K562 treated with DMSO at 1 percent for 24 hours (cell line): ENCODE data around the gene LEFTY1. TPM values are rescaled to one million over a fixed set of nuclear protein-coding genes. Genes with fewer than 3 reads are reported as not detected.

Experiments used
- total RNA-seq: library from RNA; unstranded; fragments of 300-600 nt; gene quantifications from 2 replicates; pipeline ENCODE4 v1.2.3, GENCODE V29; 2022; ENCODE audit warnings: low read depth; ENCODE audit not compliant: insufficient read depth

The LEFTY1 gene, protein sequence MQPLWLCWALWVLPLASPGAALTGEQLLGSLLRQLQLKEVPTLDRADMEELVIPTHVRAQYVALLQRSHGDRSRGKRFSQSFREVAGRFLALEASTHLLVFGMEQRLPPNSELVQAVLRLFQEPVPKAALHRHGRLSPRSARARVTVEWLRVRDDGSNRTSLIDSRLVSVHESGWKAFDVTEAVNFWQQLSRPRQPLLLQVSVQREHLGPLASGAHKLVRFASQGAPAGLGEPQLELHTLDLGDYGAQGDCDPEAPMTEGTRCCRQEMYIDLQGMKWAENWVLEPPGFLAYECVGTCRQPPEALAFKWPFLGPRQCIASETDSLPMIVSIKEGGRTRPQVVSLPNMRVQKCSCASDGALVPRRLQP
- total RNA-seq = not detected in 2 replicates

DNA sequence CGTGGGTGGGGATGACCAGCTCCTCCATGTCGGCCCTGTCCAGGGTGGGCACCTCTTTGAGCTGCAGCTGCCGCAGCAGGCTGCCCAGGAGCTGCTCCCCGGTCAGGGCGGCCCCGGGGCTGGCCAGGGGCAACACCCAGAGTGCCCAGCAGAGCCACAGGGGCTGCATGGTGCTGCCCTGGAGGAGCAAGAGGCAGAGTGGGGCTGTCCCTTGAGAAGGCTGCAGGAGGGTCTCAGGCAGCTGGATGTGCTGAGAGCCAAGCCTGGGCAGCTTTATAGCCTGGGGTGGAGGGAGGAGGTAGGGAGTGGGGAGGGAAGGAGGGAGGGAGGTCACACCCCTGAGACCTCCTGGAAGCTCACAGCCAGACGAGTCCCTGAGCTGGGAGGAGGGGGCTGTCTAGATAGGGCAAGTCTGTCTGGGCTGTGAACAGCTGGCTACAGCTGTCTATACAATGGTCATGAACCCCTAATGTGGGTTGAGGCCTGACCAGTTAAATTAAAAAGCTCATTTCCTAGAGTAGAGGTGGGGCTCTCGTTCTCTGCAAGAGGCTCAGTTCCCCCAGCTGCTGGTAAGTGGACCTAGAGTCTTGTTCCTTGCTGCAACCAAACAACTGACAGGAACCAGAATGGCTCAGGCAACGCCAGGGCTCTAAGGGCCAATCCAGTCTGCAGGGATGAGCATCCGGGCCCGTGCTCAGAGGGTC, at the start of gene LEFTY1:
LEFTY1 (minus strand) TSS at position 249 of the 704 bp plus-strand sequence; CDS start at position 169, 80 bp downstream.

DNA sequence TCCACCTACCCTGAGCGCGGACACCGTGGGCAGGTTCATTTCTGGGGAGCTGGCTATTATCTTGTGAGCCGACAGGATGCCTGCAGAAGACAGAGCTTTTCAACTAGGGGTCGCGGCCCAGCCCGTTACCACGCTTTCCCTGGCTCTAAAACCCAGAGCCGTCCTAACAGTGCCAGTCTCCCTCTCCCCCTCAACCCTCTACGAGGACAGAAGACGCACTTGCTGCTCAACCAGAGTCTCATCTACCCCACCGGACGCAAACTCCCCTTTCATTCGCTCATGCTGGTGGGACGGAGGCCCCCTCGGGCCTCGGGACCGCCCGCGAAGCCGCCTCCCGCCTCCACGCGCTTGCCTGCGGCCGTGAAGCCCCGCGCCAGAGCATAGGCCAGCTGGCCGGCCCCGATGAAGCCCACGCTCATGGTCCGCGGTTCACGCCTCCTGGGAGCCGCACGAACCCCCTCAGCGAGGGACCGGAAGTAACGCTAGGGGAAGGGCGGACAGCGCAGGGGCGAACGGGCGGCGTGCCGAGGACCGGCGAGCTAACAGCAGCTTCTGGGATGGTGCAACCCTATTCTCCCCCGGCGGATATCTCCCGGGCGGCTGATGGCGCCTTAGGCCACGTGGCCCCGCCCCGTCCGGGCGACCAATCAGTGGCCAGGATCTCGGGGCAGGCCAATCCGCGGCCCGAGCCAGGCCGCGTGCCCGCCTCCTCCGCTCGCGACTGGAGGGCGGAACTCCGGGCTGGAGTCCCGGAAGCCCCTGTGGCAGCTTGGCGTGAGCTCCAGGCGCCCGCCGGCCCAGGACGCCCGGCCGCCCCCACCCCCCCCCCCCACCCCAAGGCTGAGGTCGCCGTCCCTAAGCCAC, 35.0 kb upstream of the LEFTY1 start, which contains the start of gene PYCR2:
PYCR2 (minus strand) TSS at position 559 of the 864 bp plus-strand sequence; CDS start at position 419, 140 bp downstream.

GRCh38 chr1:225881959-225882693, 6.8 kb downstream of the LEFTY1 start, which contains the start of gene TMEM63A:
TSS of gene TMEM63A (minus strand) at chr1:225882380. CDS start at chr1:225877580, 4,800 bp downstream.

Other genes starting within 250 kb of the LEFTY1 start
- 0.17 TPM in 1 of 2 replicates, not detected in the other for gene ENAH, start 236.0 kb downstream of the LEFTY1 start, total RNA-seq
- 198 and 224 TPM in 2 replicates for gene SRP9, start 111.3 kb downstream of the LEFTY1 start, total RNA-seq
- 68.7 and 75.5 TPM in 2 replicates for gene EPHX1, start 79.0 kb downstream of the LEFTY1 start, total RNA-seq
- 33.8 and 34.2 TPM in 2 replicates for gene TMEM63A, start 6.8 kb downstream of the LEFTY1 start, total RNA-seq
- 230 and 244 TPM in 2 replicates for gene PYCR2, start 35.1 kb upstream of the LEFTY1 start, total RNA-seq
- gene LEFTY2, start 52.1 kb upstream of the LEFTY1 start, total RNA-seq = 3.6 and 4.0 TPM in 2 replicates
- gene SDE2, start 110.2 kb upstream of the LEFTY1 start, total RNA-seq = 12.3 and 16.1 TPM in 2 replicates
- gene H3-3A, start 173.6 kb upstream of the LEFTY1 start, total RNA-seq = 593 and 654 TPM in 2 replicates